SK-N-SH treated with all-trans-retinoic acid at 6 μM for 48 hours (cell line): Measurements from ENCODE around the gene RTBDN.

ENCODE experiments used
- ATAC-seq: fragments of 200-7000 bp; cut with Tn5 transposase; 3 replicates; pipeline ENCODE4 v1.9.1; 2020; ENCODE audit warnings: mild to moderate bottlenecking, moderate library complexity
- ARNTL ChIP-seq: fragments of 450-650 bp; formaldehyde crosslinking; IDR thresholded peaks from 2 replicates; pipeline ENCODE4 v1.5.0; 2020; ENCODE audit warnings: low read depth, mild to moderate bottlenecking, moderate library complexity, borderline replicate concordance
- BACH2 ChIP-seq: fragments of 250-450 bp; sonication (Bioruptor Pico); IDR thresholded peaks from 2 replicates; pipeline ENCODE4 v1.9.0; 2021; ENCODE audit warnings: mild to moderate bottlenecking, borderline replicate concordance
- CREB5 ChIP-seq: fragments of 250-450 bp; sonication (Bioruptor Pico); IDR thresholded peaks from 2 replicates; pipeline ENCODE4 v1.5.1; 2020; ENCODE audit warnings: low read depth, mild to moderate bottlenecking, moderate library complexity
- CSDC2 ChIP-seq: fragments of 250-450 bp; sonication (Bioruptor Pico); IDR thresholded peaks from 2 replicates; pipeline ENCODE4 v1.5.0; 2020; ENCODE audit warnings: mild to moderate bottlenecking, moderate library complexity
- GLIS3 ChIP-seq: fragments of 250-450 bp; sonication (Bioruptor Pico); IDR thresholded peaks from 2 replicates; pipeline ENCODE4 v1.5.0; 2020; ENCODE audit warnings: mild to moderate bottlenecking, moderate library complexity
- ISL1 ChIP-seq: fragments of 250-450 bp; sonication (Bioruptor Pico); IDR thresholded peaks from 2 replicates; pipeline ENCODE4 v2.1.2; 2022; ENCODE audit warnings: mild to moderate bottlenecking, moderate library complexity
- OSR1 ChIP-seq: fragments of 250-450 bp; sonication (Bioruptor Pico); IDR thresholded peaks from 2 replicates; pipeline ENCODE4 v1.8.0; 2022; ENCODE audit warnings: moderate library complexity, mild to moderate bottlenecking, inconsistent platforms
- RARB ChIP-seq: fragments of 250-450 bp; sonication (Bioruptor Pico); IDR thresholded peaks from 2 replicates; pipeline ENCODE4 v1.8.0; 2021; ENCODE audit warnings: mild to moderate bottlenecking, moderate library complexity
- TCF4 ChIP-seq: fragments of 250-450 bp; sonication (Bioruptor Pico); IDR thresholded peaks from 2 replicates; pipeline ENCODE4 v1.8.0; 2021; ENCODE audit warnings: mild to moderate bottlenecking, moderate library complexity, borderline replicate concordance
- TOX ChIP-seq: fragments of 250-450 bp; sonication (Bioruptor Pico); IDR thresholded peaks from 2 replicates; pipeline ENCODE4 v1.8.0; 2021; ENCODE audit warnings: mild to moderate bottlenecking, moderate library complexity, borderline replicate concordance
- TSHZ2 ChIP-seq: fragments of 250-450 bp; sonication (Bioruptor Pico); IDR thresholded peaks from 2 replicates; pipeline ENCODE4 v1.5.0; 2020; ENCODE audit warnings: mild to moderate bottlenecking, moderate library complexity
- ZC3H10 ChIP-seq: fragments of 250-450 bp; sonication (Bioruptor Pico); IDR thresholded peaks from 2 replicates; pipeline ENCODE4 v1.5.1; 2021; ENCODE audit warnings: mild to moderate bottlenecking, moderate library complexity
- ZNF565 ChIP-seq: fragments of 450-650 bp; formaldehyde crosslinking; conservative IDR thresholded peaks from 2 replicates; pipeline ENCODE4 v1.5.0; 2020; ENCODE audit warnings: low read depth, mild to moderate bottlenecking, moderate library complexity
- ZNF70 ChIP-seq: fragments of 450-650 bp; formaldehyde crosslinking; IDR thresholded peaks from 2 replicates; pipeline ENCODE4 v1.5.0; 2020; ENCODE audit warnings: mild to moderate bottlenecking, moderate library complexity
- ZNF8 ChIP-seq: fragments of 450-650 bp; formaldehyde crosslinking; IDR thresholded peaks from 2 replicates; pipeline ENCODE4 v1.5.0; 2020; ENCODE audit warnings: mild to moderate bottlenecking, moderate library complexity
- TF ChIP-seq, protein P1 (sequence below): fragments of 250-450 bp; sonication (Bioruptor Pico); IDR thresholded peaks from 2 replicates; pipeline ENCODE4 v1.8.0; 2020; ENCODE audit warnings: mild to moderate bottlenecking, moderate library complexity, borderline replicate concordance
- TF ChIP-seq, protein P2 (sequence below): fragments of 250-450 bp; sonication (Bioruptor Pico); IDR thresholded peaks from 2 replicates; pipeline ENCODE4 v1.8.0; 2021; ENCODE audit warnings: low read depth, mild to moderate bottlenecking, moderate library complexity, borderline replicate concordance

RTBDN gene

GRCh38 chr19:12834976-12835757 lies 788 bp upstream of the RTBDN start:
- no peak for TF ChIP-seq RARB (CRISPR knock-in tag)
- no peak for TF ChIP-seq CSDC2 (CRISPR knock-in tag)
- TF ChIP-seq ZNF565 (CRISPR knock-in tag): no peak
- no peak for TF ChIP-seq ZC3H10 (CRISPR knock-in tag)
- peak; percentile 44 for ATAC-seq

DNA sequence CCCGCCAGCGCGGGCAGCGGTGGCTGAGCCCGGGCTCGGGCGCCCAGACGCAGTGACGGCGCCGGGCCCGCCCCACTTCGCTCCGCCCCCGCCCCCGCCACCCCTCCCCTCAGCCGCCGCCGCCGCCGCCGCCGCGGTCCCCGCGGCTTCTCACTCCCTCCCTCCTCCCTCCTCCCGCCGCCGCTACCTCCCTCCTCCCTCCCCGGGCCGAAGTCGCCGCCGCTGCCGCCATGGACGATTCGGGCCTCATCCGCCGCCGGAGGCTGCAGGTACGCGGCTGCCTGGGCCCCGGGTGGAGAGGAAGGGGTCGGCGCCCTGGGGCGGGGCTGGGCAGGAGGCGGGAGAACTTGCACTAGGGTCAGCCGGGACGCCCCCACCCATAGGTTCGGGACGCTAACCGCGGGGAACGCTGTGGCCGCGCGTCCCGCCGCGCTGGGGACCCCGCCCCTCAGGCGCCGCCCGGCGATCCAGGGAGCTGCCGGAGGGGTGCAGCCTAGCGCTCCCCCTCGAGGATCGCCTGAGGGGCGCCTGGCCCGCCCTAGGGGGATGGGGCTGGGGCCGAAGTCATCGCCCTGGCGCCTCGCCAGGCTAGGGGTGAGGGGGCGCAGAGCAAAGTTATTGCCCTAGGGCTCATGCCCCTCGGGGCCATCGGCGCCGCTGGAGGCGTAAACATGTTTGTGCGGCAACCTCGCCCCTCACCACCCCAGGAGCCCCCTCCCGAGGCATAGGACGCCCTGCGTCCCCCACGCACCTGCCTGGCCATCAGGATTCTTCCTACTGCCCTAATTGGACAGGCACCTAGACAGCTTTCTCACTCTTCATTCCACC lies 427 bp downstream of the RTBDN start:
- 0 out of 3 replicates have a peak, but pooled peaks have one; percentile 6 for ATAC-seq
- TF ChIP-seq RARB (CRISPR knock-in tag) (no peak), TSHZ2 (CRISPR knock-in tag) (no peak), ISL1 (CRISPR knock-in tag) (no peak), ZNF8 (CRISPR knock-in tag) (no peak)
- TF ChIP-seq, protein P1, sequence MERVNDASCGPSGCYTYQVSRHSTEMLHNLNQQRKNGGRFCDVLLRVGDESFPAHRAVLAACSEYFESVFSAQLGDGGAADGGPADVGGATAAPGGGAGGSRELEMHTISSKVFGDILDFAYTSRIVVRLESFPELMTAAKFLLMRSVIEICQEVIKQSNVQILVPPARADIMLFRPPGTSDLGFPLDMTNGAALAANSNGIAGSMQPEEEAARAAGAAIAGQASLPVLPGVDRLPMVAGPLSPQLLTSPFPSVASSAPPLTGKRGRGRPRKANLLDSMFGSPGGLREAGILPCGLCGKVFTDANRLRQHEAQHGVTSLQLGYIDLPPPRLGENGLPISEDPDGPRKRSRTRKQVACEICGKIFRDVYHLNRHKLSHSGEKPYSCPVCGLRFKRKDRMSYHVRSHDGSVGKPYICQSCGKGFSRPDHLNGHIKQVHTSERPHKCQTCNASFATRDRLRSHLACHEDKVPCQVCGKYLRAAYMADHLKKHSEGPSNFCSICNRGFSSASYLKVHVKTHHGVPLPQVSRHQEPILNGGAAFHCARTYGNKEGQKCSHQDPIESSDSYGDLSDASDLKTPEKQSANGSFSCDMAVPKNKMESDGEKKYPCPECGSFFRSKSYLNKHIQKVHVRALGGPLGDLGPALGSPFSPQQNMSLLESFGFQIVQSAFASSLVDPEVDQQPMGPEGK: no peak
- TF ChIP-seq, all 23 proteins: peak for 0

DNA sequence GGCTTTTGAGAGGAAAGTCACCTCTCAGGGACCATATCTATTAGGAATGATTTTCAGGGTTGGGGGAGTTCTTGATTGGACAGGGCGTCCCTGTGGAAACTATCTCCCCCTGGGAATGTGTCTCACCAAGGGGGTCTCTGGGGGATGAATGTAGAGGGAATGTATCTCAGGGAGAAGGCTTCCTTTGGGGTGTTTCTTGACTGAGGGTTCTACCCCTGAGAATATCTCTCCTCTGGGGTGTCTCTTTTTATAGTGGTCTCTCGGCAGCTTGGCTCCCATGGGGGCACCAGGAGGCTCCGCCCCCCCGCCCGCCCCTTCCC lies 1.0 kb downstream of the RTBDN start:
- no peak for TF ChIP-seq RARB (CRISPR knock-in tag)
- no peak for TF ChIP-seq ZNF8 (CRISPR knock-in tag)
- no peak for TF ChIP-seq TOX (CRISPR knock-in tag)
- TF ChIP-seq GLIS3: no peak
- no peak for TF ChIP-seq OSR1 (CRISPR knock-in tag)
- no peak for TF ChIP-seq BACH2 (CRISPR knock-in tag)
- no peak for TF ChIP-seq CREB5 (CRISPR knock-in tag)
- no peak for ATAC-seq

GRCh38 chr19:12828494-12828893 lies 5.9 kb downstream of the RTBDN start:
- ATAC-seq: peak; percentile 85
- no peak for TF ChIP-seq ZNF565 (CRISPR knock-in tag)
- peak; percentile 32; the same call in 1 of the 2 replicates for TF ChIP-seq TCF4 (CRISPR knock-in tag)

DNA sequence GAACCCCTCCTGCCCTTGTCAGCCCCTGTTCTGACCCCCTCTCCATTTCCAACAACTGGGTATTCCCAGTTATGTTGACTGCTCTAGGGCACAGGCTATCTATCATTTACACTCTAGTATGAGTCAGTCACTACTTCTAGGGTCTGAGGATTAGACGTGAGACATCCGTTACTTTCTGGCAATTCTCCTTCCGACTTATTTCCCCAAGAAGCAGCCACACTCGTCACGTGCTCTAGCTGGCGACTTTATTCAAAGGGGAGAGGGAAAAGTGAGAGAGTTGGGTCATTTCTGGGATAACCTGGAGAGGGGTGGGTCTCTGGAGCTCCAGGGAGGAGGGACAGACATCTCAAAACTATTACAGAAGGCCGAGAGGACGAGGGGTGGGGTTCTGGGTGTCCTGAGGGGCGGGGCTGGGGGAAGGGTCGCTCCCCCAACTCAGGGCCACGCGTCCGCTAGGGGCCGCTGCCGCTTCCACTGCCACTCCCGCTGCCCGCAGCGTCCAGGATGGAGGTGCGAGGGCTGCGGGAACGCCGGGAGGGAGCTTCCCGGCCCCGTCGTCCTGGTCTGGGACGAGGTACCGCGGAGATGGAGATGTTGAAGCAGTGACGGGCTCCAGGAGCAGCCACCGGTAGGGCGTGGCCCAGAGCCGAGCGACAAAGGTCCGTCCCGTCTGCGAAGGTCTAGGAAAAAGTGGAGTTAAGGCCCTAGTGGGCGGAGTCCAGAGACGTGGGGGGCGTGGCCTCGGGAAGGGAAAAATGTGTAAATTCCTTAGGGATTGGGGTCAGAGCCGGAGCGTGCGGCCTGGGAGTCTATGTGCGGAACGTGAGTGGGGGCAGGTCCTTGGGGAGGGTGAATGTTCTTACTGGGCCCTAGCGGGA lies 8.9 kb downstream of the RTBDN start:
- peak; percentile 62 for ATAC-seq
- TF ChIP-seq TCF4 (CRISPR knock-in tag) (no peak), ISL1 (CRISPR knock-in tag) (no peak), ZNF8 (CRISPR knock-in tag) (no peak), CREB5 (CRISPR knock-in tag) (no peak), RARB (CRISPR knock-in tag) (no peak), ZNF70 (no peak), ARNTL (CRISPR knock-in tag) (no peak), TSHZ2 (CRISPR knock-in tag) (no peak), ZC3H10 (CRISPR knock-in tag) (no peak), TOX (CRISPR knock-in tag) (no peak), CSDC2 (CRISPR knock-in tag) (no peak)
- TF ChIP-seq, protein P2, sequence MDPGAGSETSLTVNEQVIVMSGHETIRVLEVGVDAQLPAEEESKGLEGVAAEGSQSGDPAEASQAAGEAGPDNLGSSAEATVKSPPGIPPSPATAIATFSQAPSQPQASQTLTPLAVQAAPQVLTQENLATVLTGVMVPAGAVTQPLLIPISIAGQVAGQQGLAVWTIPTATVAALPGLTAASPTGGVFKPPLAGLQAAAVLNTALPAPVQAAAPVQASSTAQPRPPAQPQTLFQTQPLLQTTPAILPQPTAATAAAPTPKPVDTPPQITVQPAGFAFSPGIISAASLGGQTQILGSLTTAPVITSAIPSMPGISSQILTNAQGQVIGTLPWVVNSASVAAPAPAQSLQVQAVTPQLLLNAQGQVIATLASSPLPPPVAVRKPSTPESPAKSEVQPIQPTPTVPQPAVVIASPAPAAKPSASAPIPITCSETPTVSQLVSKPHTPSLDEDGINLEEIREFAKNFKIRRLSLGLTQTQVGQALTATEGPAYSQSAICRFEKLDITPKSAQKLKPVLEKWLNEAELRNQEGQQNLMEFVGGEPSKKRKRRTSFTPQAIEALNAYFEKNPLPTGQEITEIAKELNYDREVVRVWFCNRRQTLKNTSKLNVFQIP: no peak
